Limb (tissue), 2 donors: ENCODE measurements around the gene CFAP299.
"Not testable (repeated sequence)": the region's sequence is repeated elsewhere in the genome, so short reads cannot be mapped to it uniquely, and the experiment has no call there.

Experiments used
- DNase-seq, 2 donors: peaks; one replicate each; pipeline ENCODE4 v3.0.0-alpha.2; 2016; ENCODE audit errors: extremely low spot score in 2 of 2

The CFAP299 gene

GRCh38 chr4:80331693-80332092 is 3.8 kb upstream of the CFAP299 start:
- no peak for DNase-seq

- DNase-seq = no peak
These were observed 2.4 kb upstream of the CFAP299 start for GRCh38 chr4:80333121-80333520.

GRCh38 chr4:80334568-80334967 is 962 bp upstream of the CFAP299 start:
- DNase-seq = no peak

- DNase-seq = no peak
These were observed 340 bp upstream of the CFAP299 start for GRCh38 chr4:80335226-80335553.

- DNase-seq = no peak
These were observed 1.1 kb downstream of the CFAP299 start for GRCh38 chr4:80336582-80336981.

GRCh38 chr4:80340036-80340435 is 4.5 kb downstream of the CFAP299 start:
- DNase-seq = no peak

- not testable (repeated sequence) for DNase-seq
These were observed 7.2 kb downstream of the CFAP299 start for GRCh38 chr4:80342684-80343083.

- DNase-seq = no peak
These were observed 8.4 kb downstream of the CFAP299 start for GRCh38 chr4:80343887-80344286.

GRCh38 chr4:80360084-80360483 is 24.6 kb downstream of the CFAP299 start:
- no peak for DNase-seq

GRCh38 chr4:80360900-80361299 is 25.4 kb downstream of the CFAP299 start:
- no peak for DNase-seq

- peak in 1 of 2 donors; percentile 65 for DNase-seq
These were observed 25.9 kb downstream of the CFAP299 start for GRCh38 chr4:80361329-80361900.

- peak; percentile 70 for DNase-seq
These were observed 27.1 kb downstream of the CFAP299 start for GRCh38 chr4:80362578-80363181.

- peak; percentile 52 to 63 for DNase-seq
These were observed 30.4 kb downstream of the CFAP299 start for GRCh38 chr4:80365928-80366327.

GRCh38 chr4:80367737-80368136 is 32.2 kb downstream of the CFAP299 start:
- no peak for DNase-seq

GRCh38 chr4:80370635-80371034 is 35.1 kb downstream of the CFAP299 start:
- no peak for DNase-seq

- DNase-seq = no peak
These were observed 35.5 kb downstream of the CFAP299 start for GRCh38 chr4:80371046-80371445.

- DNase-seq = no peak
These were observed 38.6 kb downstream of the CFAP299 start for GRCh38 chr4:80374180-80374579.

- DNase-seq = no peak
These were observed 46.7 kb downstream of the CFAP299 start for GRCh38 chr4:80382090-80382832.

- no peak for DNase-seq
These were observed 50.1 kb downstream of the CFAP299 start for GRCh38 chr4:80385397-80386280.

GRCh38 chr4:80386281-80386886 is 50.9 kb downstream of the CFAP299 start:
- DNase-seq = no peak
